GM12878 (cell line): Measurements from ENCODE around the gene DNAJC4. TPM values are rescaled to one million over a fixed set of nuclear protein-coding genes. Genes with fewer than 3 reads are reported as not detected.

Experiments
- CHD4 ChIP-seq: fragments of 200-600 bp; sonication (generic); IDR thresholded peaks from 2 replicates; pipeline ENCODE4 v1.6.1; 2016; ENCODE audit warnings: mild to moderate bottlenecking
- CREB1 ChIP-seq: IDR thresholded peaks from 2 replicates; pipeline ENCODE4 v1.6.1; 2012; ENCODE audit warnings: low read depth, mild to moderate bottlenecking, inconsistent platforms
- FOXK2 ChIP-seq: fragments of 450-650 bp; IDR thresholded peaks from 2 replicates; pipeline ENCODE4 v1.6.1; 2017; ENCODE audit warnings: mild to moderate bottlenecking, moderate library complexity
- GATAD2B ChIP-seq: fragments of 450-650 bp; conservative IDR thresholded peaks from 2 replicates; pipeline ENCODE4 v1.6.1; 2017; ENCODE audit warnings: low read depth, mild to moderate bottlenecking, moderate library complexity
- HDGF ChIP-seq: fragments of 450-650 bp; IDR thresholded peaks from 2 replicates; pipeline ENCODE4 v1.6.1; 2016; ENCODE audit warnings: antibody characterized with exemption
- KLF5 ChIP-seq: fragments of 450-650 bp; IDR thresholded peaks from 2 replicates; pipeline ENCODE4 v1.6.1; 2014; ENCODE audit warnings: mild to moderate bottlenecking; ENCODE audit not compliant: partially characterized antibody
- MYB ChIP-seq: fragments of 150-350 bp; IDR thresholded peaks from 2 replicates; pipeline ENCODE4 v1.6.1; 2014; ENCODE audit warnings: mild to moderate bottlenecking, low read depth, low read length, borderline replicate concordance
- NBN ChIP-seq: fragments of 450-650 bp; IDR thresholded peaks from 2 replicates; pipeline ENCODE4 v1.6.1; 2016
- NRF1 ChIP-seq: conservative IDR thresholded peaks from 2 replicates; pipeline ENCODE4 v1.6.1; 2011; ENCODE audit warnings: mild to moderate bottlenecking, low read depth, low read length, improper control_type of control experiment
- RELA ChIP-seq: fragments of 450-650 bp; IDR thresholded peaks from 2 replicates; pipeline ENCODE4 v1.8.0; 2014; ENCODE audit warnings: borderline replicate concordance; ENCODE audit not compliant: partially characterized antibody
- RUNX3 ChIP-seq: IDR thresholded peaks from 2 replicates; pipeline ENCODE4 v1.6.1; 2012; ENCODE audit warnings: low read length, inconsistent platforms
- SIN3A ChIP-seq: IDR thresholded peaks from 2 replicates; pipeline ENCODE4 v1.6.1; 2012; ENCODE audit warnings: low read depth, low read length, improper control_type of control experiment
- SMARCA5 ChIP-seq: fragments of 450-650 bp; IDR thresholded peaks from 2 replicates; pipeline ENCODE4 v1.6.1; 2017; ENCODE audit warnings: mild to moderate bottlenecking
- SMC3 ChIP-seq: IDR thresholded peaks from 2 replicates; pipeline ENCODE4 v1.6.1; 2011; ENCODE audit warnings: low read length, improper control_type of control experiment, borderline replicate concordance
- STAT3 ChIP-seq: IDR thresholded peaks from 2 replicates; pipeline ENCODE4 v1.6.1; 2011; ENCODE audit warnings: low read depth, low read length, improper control_type of control experiment
- TBL1XR1 ChIP-seq: IDR thresholded peaks from 2 replicates; pipeline ENCODE4 v1.6.1; 2012; ENCODE audit warnings: low read depth, low read length, improper control_type of control experiment
- YBX1 ChIP-seq: fragments of 450-650 bp; IDR thresholded peaks from 2 replicates; pipeline ENCODE4 v1.6.1; 2016; ENCODE audit warnings: antibody characterized with exemption
- polyA plus RNA-seq, 11 experiments: library from polyadenylated mRNA; depleted of rRNA in 4 of 11; unstranded in 6 of 11; stranded (reverse) in 5 of 11; fragments of >200 nt; fragmentation: Nextera tagmentation in 4 of 11; fragmentation: Illumina TruSeq in 1 of 11; extraction: Ambion mirVana in 4 of 11; extraction: Trizol in 1 of 11; gene quantifications; 1 replicate in 1 of 11; 2 replicates in 10 of 11; pipeline versions ENCODE4 v1.2.1 to v1.2.3, GENCODE V29; 2011 to 2016; ENCODE audit warnings: inconsistent platforms in 2 of 11, missing spikeins in 2 of 11, low read depth in 1 of 11
- total RNA-seq, 4 experiments: library from RNA; depleted of rRNA in 3 of 4; stranded (reverse); fragments of >200 nt in 3 of 4; fragmentation: Illumina TruSeq in 1 of 4; extraction: Trizol in 1 of 4; gene quantifications; 2 replicates each; pipeline versions ENCODE4 v1.2.1 to v1.2.3, GENCODE V29; 2013 to 2021
- TF ChIP-seq, protein P1 (sequence below): IDR thresholded peaks from 2 replicates; pipeline ENCODE4 v1.6.1; 2012; ENCODE audit warnings: mild to moderate bottlenecking, low read depth, low read length
- TF ChIP-seq, protein P2 (sequence below): fragments of 450-650 bp; IDR thresholded peaks from 2 replicates; pipeline ENCODE4 v1.6.1; 2017; ENCODE audit warnings: mild to moderate bottlenecking, moderate library complexity
- TF ChIP-seq, protein P3 (sequence below): fragments of 450-650 bp; formaldehyde crosslinking; IDR thresholded peaks from 2 replicates; pipeline ENCODE4 v1.4.0; 2020; ENCODE audit warnings: mild to moderate bottlenecking, moderate library complexity

Gene DNAJC4
- total and polyA plus RNA-seq, 10 of the 15 experiments (the other 5 are each of a cell fraction or from before 2014, with no cell fraction given), result 3.7 to 64.9 (median 30.1) TPM

DNA sequence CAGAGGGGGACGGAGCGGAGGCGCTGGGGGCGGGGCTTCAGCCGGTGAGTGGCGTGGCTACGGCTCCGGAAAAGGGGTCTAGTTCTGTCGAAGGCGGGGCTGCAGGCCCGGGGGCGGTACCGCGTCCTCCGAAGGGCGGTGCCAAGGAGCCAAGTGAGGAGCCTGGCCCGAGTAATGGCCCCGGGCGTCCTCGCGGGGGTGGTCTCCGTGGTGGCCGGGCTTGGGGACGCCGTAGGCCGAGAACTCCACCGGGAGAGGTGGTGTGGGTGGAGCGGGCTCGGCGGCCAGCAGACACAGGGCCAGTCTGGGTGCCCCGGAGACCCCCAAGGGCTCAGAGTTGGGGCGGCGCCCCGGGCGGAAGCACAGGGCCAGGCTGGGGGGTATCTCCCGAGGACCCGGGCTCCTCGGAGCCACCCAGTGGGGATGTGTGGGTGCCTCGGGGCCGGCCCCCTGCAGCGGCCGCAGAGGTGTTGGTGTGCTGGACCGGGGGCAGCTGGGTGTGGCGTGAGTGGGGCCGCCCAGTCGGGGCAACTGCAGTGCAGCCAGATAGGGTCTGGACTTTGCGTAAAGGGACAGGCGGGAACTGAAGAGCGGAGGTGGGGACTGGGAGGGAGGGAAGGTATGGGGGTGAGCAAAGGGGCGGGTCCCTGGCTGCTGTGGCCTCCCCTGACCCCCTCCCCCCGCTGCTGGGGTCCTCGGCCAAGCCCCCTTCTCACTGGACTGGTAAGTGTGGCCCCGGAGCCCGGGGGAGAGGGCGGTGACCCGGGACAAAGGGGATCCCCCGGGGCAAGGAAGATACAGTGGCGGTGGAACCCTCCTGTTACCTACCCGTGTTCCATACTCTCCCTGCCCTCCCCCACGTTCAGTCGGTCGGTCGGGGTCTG lies 11.4 kb downstream of the DNAJC4 start (continued):
- TF ChIP-seq, protein P1, sequence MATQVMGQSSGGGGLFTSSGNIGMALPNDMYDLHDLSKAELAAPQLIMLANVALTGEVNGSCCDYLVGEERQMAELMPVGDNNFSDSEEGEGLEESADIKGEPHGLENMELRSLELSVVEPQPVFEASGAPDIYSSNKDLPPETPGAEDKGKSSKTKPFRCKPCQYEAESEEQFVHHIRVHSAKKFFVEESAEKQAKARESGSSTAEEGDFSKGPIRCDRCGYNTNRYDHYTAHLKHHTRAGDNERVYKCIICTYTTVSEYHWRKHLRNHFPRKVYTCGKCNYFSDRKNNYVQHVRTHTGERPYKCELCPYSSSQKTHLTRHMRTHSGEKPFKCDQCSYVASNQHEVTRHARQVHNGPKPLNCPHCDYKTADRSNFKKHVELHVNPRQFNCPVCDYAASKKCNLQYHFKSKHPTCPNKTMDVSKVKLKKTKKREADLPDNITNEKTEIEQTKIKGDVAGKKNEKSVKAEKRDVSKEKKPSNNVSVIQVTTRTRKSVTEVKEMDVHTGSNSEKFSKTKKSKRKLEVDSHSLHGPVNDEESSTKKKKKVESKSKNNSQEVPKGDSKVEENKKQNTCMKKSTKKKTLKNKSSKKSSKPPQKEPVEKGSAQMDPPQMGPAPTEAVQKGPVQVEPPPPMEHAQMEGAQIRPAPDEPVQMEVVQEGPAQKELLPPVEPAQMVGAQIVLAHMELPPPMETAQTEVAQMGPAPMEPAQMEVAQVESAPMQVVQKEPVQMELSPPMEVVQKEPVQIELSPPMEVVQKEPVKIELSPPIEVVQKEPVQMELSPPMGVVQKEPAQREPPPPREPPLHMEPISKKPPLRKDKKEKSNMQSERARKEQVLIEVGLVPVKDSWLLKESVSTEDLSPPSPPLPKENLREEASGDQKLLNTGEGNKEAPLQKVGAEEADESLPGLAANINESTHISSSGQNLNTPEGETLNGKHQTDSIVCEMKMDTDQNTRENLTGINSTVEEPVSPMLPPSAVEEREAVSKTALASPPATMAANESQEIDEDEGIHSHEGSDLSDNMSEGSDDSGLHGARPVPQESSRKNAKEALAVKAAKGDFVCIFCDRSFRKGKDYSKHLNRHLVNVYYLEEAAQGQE, result no peak
- TF ChIP-seq CHD4 (no peak), KLF5 (peak; percentile 22), RELA (no peak), HDGF (peak; percentile 9; the same call in 1 of the 2 replicates), NRF1 (no peak), SIN3A (peak; percentile 20; the same call in 1 of the 2 replicates), TBL1XR1 (no peak), GATAD2B (peak; percentile 91; the same call in 1 of the 2 replicates), RUNX3 (no peak), YBX1 (no peak), NBN (0 out of 2 replicates have a peak, but pooled peaks have one; percentile 37), CREB1 (no peak), STAT3 (no peak), FOXK2 (no peak), MYB (no peak), SMARCA5 (no peak; the same call in 1 of the 2 replicates), SMC3 (no peak)
- TF ChIP-seq, protein P2, sequence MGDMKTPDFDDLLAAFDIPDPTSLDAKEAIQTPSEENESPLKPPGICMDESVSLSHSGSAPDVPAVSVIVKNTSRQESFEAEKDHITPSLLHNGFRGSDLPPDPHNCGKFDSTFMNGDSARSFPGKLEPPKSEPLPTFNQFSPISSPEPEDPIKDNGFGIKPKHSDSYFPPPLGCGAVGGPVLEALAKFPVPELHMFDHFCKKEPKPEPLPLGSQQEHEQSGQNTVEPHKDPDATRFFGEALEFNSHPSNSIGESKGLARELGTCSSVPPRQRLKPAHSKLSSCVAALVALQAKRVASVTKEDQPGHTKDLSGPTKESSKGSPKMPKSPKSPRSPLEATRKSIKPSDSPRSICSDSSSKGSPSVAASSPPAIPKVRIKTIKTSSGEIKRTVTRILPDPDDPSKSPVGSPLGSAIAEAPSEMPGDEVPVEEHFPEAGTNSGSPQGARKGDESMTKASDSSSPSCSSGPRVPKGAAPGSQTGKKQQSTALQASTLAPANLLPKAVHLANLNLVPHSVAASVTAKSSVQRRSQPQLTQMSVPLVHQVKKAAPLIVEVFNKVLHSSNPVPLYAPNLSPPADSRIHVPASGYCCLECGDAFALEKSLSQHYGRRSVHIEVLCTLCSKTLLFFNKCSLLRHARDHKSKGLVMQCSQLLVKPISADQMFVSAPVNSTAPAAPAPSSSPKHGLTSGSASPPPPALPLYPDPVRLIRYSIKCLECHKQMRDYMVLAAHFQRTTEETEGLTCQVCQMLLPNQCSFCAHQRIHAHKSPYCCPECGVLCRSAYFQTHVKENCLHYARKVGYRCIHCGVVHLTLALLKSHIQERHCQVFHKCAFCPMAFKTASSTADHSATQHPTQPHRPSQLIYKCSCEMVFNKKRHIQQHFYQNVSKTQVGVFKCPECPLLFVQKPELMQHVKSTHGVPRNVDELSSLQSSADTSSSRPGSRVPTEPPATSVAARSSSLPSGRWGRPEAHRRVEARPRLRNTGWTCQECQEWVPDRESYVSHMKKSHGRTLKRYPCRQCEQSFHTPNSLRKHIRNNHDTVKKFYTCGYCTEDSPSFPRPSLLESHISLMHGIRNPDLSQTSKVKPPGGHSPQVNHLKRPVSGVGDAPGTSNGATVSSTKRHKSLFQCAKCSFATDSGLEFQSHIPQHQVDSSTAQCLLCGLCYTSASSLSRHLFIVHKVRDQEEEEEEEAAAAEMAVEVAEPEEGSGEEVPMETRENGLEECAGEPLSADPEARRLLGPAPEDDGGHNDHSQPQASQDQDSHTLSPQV, result no peak
- TF ChIP-seq, protein P3, sequence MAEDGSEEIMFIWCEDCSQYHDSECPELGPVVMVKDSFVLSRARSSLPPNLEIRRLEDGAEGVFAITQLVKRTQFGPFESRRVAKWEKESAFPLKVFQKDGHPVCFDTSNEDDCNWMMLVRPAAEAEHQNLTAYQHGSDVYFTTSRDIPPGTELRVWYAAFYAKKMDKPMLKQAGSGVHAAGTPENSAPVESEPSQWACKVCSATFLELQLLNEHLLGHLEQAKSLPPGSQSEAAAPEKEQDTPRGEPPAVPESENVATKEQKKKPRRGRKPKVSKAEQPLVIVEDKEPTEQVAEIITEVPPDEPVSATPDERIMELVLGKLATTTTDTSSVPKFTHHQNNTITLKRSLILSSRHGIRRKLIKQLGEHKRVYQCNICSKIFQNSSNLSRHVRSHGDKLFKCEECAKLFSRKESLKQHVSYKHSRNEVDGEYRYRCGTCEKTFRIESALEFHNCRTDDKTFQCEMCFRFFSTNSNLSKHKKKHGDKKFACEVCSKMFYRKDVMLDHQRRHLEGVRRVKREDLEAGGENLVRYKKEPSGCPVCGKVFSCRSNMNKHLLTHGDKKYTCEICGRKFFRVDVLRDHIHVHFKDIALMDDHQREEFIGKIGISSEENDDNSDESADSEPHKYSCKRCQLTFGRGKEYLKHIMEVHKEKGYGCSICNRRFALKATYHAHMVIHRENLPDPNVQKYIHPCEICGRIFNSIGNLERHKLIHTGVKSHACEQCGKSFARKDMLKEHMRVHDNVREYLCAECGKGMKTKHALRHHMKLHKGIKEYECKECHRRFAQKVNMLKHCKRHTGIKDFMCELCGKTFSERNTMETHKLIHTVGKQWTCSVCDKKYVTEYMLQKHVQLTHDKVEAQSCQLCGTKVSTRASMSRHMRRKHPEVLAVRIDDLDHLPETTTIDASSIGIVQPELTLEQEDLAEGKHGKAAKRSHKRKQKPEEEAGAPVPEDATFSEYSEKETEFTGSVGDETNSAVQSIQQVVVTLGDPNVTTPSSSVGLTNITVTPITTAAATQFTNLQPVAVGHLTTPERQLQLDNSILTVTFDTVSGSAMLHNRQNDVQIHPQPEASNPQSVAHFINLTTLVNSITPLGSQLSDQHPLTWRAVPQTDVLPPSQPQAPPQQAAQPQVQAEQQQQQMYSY, result no peak
